ENCODE measurements around the gene SBK3.
"Not testable (repeated sequence)": the region's sequence is repeated elsewhere in the genome, so short reads cannot be mapped to it uniquely, and the experiment has no call there.

The SBK3 gene

DNA sequence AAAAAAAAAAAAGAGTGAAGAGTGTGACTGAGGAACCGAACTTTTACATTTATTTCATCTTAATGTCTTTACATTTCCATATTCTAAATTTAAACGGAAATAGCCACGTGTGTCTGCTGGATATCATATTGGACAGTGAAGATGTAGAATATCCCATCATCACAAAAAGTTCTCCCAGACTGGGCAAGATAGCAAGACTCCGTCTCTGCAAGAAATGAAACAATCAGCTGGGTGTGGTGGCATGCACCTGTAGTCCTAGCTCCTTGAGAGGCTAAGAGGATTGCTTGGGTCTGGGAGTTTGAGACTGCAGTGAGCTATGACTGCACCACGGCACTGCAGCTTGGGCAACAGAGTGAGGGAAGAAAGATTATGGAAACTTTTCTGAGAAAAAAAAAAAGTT, 31.4 kb upstream of the SBK3 start:
- DNase-seq (ENCODE audit: low spot score), result no peak

DNA sequence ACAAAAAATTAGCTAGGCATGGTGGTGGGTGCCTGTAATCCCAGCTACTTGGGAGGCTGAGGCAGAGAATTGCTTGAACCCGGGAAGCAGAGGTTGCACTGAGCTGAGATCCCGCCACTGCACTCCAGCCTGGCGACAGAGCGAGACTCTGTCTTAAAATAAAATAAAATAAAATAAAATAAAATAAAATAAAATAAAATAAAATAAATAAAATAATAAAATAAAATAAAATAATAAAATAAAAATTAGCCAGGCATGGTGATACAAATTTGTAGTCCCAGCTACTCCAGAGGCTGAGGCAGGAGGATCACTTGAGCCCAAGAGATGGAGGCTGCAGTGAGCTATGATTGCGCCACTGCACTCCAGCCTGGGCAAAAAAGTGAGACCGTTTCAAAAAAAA, 28.6 kb upstream of the SBK3 start:
- not testable (repeated sequence) for DNase-seq (ENCODE audit: low spot score)

DNA sequence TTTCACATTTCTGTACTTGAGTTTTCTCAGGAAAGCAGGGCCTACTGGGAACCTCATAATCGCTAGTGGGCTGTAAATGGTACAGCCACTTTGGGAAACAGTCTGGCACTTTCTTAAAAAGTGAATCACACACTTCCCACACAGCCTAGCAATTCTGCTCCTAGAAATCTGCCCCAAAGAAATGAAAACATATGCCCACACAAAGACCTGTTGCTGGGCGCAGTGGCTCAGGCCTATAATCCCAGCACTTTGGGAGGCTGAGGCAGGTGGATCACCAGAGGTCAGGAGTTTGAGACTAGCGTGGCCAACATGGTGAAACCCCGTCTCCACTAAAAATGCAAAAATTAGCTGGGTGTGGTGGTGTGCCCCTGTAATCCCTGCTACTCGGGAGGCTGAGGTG, 24.1 kb upstream of the SBK3 start:
- DNase-seq (ENCODE audit: low spot score), result not testable (repeated sequence)

DNA sequence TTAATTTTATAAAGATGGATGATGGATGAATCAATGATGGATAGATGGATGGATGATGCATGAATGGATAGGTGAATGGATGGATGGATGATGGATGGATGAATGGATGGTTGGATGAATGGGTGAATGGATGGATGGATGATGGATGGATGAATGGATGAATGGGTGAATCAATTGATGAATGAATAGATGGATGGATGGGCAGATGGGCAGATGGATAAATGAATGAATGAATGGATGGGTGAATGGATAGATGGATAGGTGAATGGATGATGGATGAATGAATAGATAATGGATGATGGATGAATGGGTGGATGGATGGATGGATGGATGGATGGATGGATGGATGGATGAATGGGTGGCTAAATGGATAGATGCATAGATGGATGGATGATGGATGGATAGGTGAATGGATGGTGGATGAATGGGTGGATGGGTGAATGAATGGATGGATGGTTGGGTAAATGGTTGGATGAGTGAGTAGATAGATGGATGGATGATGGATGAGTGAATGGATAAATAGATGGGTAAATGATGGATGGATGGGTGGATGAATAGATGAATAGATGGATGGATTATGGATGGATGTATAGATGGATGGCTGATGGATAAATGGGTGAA, 22.5 kb upstream of the SBK3 start:
- DNase-seq (ENCODE audit: low spot score), result no peak

DNA sequence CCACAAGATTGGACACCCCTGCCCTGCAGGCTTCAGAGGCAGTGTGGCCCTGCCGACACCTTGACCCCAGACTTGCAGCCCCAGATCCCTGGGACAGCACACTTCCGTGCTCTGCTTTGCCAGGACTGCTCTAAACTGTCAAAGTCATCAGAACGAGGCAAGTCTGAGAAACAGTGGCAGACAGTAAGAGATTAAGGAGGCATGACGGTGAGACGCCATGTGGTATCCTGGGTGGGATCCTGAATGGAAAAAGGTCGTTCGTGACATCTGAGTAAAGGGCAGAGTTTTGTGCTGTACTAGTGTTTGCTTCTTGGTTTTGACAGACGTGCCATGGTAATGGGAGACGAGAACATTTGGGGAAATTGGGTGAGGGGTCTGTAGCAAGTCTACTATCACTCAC, 21.5 kb upstream of the SBK3 start:
- DNase-seq (ENCODE audit: low spot score), result no peak

DNA sequence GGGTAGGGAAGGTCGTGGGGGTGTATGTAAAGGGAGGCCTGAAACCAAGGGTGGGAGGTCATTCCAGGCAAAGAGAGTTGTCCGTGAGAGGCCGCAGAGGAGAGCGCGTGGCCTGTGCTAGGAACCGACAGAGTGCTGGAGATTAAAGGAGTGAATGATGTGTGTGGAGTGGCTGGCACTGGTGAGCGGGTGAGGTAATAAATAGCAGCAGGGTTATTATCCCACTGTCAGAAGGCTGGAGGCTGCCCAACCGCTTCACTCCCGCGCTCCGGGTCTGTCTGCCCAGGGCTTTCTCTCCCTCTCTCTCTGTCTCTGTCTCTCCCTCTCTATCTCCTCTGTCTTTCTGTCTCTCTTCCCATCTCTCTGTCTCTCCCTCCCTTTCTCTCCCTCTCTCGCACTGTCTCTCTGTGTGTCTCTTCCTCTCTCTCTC, 17.9 kb upstream of the SBK3 start:
- no peak for DNase-seq (ENCODE audit: low spot score)

DNA sequence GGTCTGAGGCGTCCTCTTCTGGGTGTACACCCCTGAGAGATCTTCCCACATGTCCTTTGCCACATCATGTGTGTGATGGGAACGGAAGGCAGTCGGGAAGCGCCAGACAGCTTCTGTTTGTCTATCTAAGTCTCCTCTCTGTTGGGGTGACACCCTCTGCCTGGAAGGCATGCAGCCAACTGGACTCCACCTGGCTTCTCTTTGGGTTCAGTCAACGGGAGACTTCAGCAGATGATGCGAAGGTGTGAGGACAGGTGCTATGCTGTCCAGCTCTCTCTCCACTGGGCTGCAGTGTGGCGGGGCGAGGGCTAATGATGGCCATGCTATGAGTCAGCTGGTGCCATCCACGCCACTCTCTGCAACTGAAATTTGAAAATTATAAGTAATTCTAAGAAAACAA, 14.3 kb upstream of the SBK3 start:
- DNase-seq (ENCODE audit: low spot score), result no peak

DNA sequence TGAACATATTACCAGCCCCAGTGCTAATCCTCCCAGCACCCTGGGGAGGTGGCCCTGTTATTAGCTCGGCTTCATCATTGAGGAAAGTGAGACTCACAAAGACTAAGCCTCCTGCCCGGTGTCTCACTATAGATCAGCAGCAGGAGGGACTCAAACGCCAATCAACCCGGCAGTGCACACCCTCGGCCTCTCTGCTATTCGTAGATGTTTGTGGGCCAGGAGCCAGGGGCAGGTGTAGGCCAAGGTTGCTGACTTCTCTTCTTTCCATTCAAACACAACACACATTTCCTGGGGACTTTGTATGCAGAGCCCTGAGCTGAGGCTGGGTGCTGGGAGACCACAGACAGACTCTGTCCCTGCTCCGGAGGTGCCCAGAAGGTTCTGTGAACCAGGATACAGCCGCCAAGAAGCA, 9.4 kb upstream of the SBK3 start:
- DNase-seq (ENCODE audit: low spot score), result no peak

DNA sequence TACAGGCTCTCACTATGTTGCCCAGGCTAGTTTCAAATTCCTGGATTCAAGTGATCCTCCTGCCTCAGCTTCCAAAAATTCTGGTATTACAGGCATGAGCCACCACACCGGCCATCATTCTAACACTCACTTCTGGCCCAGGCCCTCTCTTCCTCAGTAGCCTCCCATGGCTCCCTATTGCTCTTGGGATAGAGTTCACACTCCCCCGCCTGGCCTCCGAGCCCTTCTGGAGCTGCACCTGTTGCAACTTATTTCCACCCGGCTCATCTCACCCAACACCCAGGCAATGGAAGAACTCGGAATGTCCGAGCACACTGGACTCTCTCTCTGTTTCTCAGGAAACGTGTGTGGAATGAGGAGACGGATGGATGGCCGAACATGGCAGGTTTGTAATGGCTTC, 9.0 kb upstream of the SBK3 start:
- DNase-seq (ENCODE audit: low spot score), result no peak

DNA sequence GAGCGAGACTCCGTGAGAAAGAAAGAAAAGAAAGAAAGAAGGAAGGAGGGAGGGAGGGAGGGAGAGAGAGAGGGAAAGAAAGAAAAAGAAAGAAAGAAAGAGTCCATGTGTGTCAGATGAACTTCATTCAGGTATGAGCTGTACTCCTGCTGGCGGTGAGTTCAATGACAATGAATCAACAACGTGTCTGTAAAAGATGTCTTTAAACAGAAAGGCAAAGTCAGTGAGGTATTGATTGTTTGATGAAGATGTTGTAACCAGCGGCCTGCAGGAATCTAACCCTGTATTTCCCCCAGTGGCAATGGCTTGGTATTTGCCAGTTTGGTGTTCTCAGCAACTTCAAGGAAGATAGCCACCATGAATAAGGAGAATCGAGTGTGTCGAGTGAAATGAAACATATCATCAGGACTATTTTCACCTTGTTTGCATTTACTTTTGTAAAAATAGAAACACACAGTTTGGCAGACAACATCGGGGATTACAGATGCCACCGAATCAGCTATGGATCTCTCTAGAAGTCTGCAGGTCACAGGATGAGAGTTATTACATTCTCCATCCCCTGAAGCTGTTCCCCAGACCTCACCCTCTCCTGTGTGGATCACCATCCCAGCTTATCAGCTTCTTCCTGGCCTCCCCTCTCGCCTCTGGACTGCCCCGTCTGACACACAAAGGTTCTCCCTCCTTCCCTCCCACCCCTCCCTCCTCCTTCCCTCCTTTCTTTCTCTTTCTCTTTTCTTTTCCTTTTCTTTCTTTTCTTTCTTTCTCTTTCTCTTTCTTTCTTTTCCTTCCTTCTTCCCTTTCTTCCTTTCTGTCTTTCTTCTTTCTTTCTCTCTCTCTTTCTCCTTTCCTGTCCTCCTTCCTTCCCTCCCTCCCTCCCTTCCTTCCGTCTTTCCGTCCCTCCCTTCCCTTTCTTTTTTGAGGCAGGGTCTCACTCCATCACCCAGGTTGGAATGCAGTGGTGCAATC, 8.2 kb upstream of the SBK3 start:
- no peak for DNase-seq (ENCODE audit: low spot score)

DNA sequence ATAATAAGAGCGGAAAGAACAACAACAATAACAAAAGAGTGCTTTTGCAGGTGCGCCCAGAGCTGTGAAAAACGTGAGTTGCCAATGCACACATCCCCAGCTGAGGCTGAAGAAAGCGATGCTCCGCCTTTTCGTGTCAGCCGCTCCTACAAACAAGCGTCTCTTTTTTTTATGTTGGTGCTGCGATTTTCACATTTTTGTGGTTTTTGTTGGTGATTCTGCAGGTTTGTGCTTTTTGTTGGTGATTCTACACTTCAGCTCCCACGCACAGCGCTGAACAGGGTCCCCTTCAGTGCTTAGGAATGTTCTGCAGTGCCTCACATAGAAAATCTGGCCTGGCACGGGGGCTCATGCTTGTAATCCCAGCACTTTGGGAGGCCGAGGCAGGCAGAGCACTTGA, 7.3 kb upstream of the SBK3 start:
- DNase-seq (ENCODE audit: low spot score), result peak; percentile 45

DNA sequence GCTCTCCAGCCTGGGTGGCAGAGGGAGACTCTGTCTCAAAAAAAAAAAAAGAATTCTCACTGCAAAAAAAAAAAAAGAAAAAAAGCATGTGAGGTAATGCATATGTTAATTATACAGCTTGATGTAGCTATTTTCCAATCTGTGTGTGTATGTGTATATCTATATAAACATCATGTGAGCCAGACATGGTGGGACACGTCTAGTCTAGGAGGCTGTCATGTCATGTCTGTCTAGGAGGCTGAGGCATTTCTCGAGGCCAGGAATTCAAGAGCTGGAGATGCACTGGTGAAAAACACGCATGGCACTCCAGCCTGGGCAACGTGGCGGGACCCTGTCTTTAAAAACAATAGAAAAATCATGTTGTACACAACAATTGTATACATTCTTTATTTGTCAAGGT, 6.9 kb upstream of the SBK3 start:
- no peak for DNase-seq (ENCODE audit: low spot score)

DNA sequence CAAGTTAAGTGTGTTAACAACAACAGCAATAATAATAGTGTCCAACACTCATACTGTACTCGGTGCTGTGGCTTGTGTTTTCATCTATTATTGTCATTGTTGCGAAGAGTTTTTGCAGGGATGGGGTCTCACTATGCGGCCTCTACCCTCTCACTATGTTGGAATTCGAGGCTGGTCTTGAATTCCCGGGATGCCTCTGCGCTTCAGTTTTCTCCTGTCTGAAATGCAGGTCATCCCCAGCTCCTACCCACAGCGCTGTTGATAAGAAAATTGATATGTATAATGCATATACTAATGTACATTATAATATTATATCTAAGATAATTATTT, 4.9 kb upstream of the SBK3 start:
- DNase-seq (ENCODE audit: low spot score), result no peak

DNA sequence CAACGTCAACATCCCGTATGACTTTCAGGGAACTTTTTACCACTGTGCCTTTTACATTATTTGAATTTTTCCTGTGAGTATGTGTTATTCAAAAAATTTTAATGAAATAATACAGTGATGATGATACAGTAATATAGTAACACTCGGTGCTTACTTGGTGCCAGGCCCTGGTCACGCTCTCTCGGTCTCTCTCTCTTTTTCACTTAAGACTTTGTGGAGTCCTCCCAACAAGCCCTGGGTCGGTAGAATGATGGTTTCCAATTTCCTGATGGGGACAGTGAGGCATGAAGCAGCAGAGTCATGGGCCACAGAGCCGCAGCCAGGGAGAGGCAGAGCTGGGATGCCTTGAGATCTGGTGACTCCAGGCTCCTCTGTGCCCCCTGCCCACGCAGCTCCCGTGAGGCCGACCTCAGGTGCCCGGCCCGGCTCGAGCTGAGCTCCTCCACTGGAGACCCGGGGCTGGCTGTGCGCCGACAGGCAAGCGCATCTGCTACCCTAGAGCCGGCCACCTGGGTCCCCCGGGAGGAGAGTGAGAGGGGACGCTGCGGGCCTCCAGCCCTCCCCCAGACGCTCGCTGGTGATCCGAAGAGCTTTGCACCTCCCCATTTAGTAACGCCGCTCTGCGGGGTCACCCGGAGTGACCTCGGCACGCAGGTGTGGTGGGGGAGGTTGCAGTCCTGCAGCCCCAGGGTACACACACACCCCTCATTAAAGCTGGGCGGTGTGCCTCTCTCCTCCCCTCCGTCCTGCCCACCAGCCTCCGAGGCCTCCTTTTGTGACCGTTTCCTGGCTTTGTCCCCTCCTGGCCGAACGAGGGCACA, 4.4 kb upstream of the SBK3 start:
- DNase-seq (ENCODE audit: low spot score), result peak; percentile 88

DNA sequence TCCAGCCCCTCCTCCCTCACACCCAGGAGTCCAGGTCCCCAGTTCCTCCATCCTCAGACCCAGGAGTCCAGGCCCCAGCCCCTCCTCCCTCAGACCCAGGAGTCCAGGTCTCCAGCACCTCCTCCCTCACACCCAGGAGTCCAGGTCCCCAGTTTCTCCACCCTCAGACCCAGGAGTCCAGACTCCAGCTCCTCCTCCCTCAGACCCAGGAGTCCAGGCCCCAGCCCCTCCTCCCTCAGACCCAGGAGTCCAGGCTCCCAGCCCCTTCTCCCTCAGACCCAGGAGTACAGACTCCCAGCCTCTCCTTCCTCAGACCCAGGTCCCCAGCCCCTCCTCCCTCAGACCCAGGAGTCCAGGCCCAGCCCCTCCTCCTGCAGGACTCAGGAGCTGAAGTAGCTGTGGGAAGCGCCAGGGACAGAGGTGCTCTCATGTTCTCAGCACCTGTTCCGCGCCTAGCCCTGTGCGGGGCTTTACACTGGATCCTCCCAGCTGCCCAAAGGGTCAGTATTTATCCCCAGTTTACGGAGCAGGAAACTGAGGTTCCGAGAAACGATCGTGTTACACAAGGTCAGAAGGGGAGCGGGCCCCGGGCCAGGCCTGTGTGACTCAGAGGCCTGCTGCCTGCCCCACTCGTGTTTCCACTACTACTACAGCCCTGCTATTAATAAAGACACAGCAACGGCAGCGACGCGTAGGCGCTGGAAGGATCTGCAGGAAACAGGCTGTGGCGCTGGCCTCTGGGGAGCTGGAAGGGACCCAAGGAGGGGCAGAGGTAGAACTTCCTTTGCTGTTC, 1.7 kb upstream of the SBK3 start:
- peak; percentile 84 for DNase-seq (ENCODE audit: low spot score)

DNA sequence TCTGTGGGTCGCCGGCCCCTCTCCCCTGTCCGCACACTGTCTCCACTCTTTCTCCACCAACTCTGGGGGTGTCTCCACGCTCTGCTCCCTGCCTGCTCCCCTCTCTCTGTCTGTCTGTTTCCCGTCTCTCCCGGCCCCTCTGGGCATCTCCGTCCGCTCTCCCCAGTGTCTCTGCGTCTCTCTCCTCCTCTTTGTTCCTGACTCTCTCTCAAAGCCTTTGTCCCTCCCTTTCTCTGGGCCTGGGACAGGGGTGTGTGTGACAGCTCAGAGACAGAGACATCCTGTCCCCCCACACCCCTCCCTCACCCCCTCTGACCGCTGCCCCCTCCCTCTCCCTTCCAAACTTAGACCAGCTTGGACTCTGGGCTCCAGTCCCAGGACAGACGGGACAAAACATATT, 668 bp upstream of the SBK3 start:
- DNase-seq (ENCODE audit: low spot score), result no peak

DNA sequence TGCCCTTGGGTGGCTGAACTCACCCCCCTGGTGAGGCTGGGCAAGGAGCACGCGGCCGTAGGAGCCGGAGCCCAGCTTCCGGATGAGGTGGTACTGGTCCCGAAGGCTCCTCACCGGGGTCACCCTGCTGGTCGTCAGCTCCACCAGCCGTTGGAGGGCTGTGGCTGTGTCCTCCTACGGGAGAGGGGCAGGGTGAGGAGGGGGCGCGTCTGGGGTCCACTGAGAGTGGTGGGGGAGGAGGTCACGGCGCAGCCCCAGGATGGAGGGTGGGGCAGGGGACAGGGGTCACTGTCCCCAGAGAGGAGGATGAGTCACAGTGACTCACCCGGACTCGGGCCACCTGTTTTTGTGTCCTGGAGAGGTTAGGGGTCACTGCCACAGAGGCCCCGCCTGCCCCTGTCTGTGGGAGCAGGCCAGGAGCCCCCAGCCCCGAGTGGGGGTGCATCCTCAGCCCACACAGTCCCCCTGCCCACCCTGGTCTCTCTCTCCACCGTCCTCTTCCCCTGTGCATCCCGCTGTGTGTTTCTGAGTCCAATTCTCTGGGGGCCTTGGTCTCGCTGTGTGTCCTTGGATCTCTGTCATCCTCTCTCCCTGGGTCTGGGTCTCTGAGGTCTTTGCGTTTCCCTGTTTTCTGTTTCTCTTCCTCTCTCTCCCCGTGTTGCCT, 435 bp downstream of the SBK3 start:
- DNase-seq (ENCODE audit: low spot score), result no peak

DNA sequence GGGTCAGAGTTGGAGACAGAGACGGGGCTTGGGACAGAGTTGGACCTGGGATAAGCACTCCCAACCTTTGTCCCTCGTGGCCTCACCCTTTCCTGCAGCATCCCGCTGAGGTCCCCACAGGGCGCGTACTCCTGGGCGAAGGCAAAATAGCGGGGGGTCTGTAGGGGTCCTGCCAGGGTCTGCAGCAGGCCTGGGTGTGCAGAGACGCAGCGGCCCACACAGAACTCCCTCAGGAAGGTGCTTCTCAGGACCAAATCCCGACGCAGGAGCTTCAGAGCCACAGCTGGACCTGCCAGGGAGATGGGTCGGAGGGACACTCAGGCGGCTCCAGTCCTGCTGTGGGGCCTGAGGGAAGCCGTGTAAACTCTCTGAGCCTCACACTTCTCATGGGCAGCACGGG, 1.3 kb downstream of the SBK3 start:
- no peak for DNase-seq (ENCODE audit: low spot score)

DNA sequence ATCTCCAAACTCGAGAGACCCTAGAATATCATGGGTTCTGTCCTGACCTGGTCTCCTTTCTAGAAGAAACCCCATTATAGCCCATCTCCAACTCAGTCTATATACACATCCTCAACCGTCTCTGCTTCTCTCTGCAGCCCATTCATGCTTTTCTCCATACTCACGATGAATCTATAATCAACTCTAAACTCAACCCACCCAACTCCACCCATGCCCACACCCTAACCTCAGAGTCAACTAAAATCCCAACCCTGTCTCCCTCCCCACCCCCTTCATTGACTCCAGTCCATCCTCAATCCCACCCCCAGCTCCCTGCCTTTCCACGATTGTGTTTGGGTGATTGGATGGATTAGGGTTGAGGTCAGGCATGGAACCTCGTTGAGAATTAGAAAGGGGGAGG, 1.8 kb downstream of the SBK3 start:
- no peak for DNase-seq (ENCODE audit: low spot score)

DNA sequence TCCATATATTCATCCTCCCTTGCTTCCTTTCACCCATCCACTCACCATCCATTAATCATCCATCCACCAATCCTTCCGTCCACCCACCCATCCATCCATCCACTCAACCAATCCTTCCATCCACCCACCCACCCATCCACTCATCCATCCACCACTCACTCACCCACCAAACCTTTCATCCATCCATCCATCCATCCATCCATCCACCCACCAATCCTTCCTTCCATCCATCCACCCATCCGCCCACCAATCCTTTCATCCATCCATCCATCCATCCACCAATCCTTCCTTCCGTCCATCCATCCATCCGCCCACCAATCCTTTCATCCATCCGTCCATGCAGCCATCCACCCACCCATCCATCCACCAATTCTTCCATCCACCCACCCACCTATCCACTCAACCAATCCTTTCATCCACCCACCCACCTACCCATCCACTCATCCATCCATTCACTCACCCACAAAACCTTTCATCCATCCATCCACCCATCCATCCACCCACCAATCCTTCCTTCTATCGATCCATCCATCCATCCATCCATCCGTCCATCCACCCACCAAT, 3.0 kb downstream of the SBK3 start:
- no peak for DNase-seq (ENCODE audit: low spot score)

DNA sequence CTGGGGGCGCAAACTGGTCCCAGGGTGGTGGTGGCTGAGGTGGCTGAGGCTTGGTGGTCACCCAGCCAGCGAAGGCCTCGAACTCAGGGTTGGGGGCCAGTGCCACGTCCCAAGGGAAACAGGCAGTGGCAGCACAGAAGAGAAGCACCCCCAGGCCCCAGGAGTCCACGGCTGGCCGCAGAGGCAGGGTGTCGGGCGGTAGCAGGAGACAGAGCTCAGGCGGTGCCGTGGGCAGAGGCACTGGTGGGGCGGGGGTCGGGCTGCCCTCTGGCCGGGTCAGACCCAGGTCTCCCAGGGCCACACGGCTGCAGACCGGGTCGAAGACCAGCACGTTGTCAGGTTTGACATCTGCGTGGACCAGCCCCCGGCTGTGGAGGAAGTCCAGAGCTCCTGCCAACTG, 4.3 kb downstream of the SBK3 start:
- no peak for DNase-seq (ENCODE audit: low spot score)

All from hepatic stellate cell (primary cell).